Testis (tissue), 3 donors: ENCODE data around the gene HEY2. TPM values are rescaled to one million over a fixed set of nuclear protein-coding genes. Genes with fewer than 3 reads are reported as not detected.

ENCODE experiments used
- DNase-seq: peaks from one replicate; pipeline ENCODE4 v3.0.0-alpha.2; 2019
- H3K27ac ChIP-seq, 2 donors: fragments of 200-600 bp; sonication (generic); one replicate each; pipeline ENCODE4 v1.5.1; 2019
- H3K27me3 ChIP-seq: fragments of 200-600 bp; sonication (generic); one replicate; pipeline ENCODE4 v1.5.1; 2019
- H3K36me3 ChIP-seq: fragments of 200-600 bp; sonication (generic); one replicate; pipeline ENCODE4 v1.5.1; 2017; ENCODE audit warnings: low read depth; ENCODE audit errors: missing control alignments
- H3K4me1 ChIP-seq: fragments of 200-600 bp; sonication (generic); one replicate; pipeline ENCODE4 v1.5.1; 2019
- H3K4me3 ChIP-seq, 2 donors: fragments of 200-600 bp; sonication (generic); one replicate each; pipeline ENCODE4 v1.5.1; 2017 to 2019
- H3K9me3 ChIP-seq: fragments of 200-600 bp; sonication (generic); one replicate; pipeline ENCODE4 v1.5.1; 2017
- POLR2A ChIP-seq: fragments of 450-650 bp; IDR thresholded peaks from one replicate; pipeline ENCODE4 v1.6.1; 2017; ENCODE audit warnings: antibody characterized with exemption, mild to moderate bottlenecking, moderate library complexity
- WGBS, 2 donors: methylation state at CpG; one replicate each; pipeline ENCODE4 v1.1.5; 2018; 5-methylcytosine and 5-hydroxymethylcytosine counted together
- intact Hi-C: fragments of 100-400 bp; cut with DNase I; formaldehyde crosslinking; loops from one replicate; pipeline ENCODE4 v1.15.1; 2023; ENCODE audit warnings: low total_unique reads
- polyA plus RNA-seq: library from polyadenylated mRNA; stranded (reverse); fragments of 350-450 nt; fragmentation: Illumina TruSeq; extraction: RNeasy Lipid Tissue Mini Kit (QIAGEN cat#74804); gene quantifications from one replicate; pipeline ENCODE4 v1.2.3, GENCODE V29; 2014; ENCODE audit warnings: low read depth, low replicate concordance; ENCODE audit not compliant: insufficient read depth
- total RNA-seq, 2 donors: library from RNA; depleted of rRNA; stranded (reverse); fragments of >200 nt; gene quantifications; one replicate each; pipeline ENCODE4 v1.2.3, GENCODE V29; 2016
- TF ChIP-seq, protein P1 (sequence below), 3 experiments: fragments of 450-650 bp in 2 of 3; fragments of 200-600 bp in 1 of 3; sonication (generic) in 1 of 3; IDR thresholded peaks; one replicate each; pipeline ENCODE4 v1.5.1; 2016 to 2019; ENCODE audit warnings: antibody characterized with exemption in 3 of 3, mild to moderate bottlenecking in 2 of 3, moderate library complexity in 1 of 3

The HEY2 gene
- total and polyA plus RNA-seq, 3 donors from 2014 or later = 7.3 to 12.3 (median 8.7) TPM

DNA sequence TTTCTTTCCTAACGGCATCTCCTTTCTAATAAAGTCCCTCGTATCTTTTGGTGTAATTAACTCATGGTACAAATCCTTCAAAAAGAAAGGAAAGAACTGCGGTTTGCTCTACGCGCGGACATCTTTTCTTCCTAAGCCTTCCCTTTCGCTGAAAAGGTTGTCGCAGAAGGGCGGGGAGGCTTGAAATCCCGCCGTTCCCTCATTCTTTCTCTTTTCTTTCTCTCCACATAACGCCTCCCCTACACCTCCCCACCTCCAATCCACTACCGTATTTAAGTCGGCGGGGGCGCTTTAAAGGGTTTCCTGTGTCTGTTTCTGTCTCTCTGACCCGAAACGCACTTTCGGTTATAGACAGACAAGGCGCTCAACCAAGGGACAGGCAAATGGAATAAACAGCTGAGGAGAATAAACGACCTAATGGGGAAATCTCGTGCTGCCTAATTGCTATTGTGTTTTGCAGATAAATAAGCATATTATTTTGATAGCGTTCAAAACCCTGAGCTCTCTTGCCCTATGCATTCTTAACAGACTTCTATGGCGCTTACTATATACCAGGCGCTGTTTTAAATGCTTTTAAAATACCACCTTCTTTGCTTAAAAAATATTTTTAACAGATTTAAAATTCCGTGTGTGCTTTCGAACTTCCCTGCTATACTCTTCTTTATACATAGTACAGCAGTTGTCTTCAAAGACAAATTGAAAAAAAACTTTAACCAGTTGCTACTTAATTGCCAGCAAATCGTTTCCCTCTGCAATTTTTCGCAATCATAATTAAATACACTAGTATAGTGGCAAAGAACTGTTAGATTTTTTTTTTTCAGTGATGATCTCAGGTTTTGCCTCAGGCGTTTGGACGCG lies 2.5 kb upstream of the HEY2 start:
- H3K4me1 ChIP-seq = peaks cover 6% of the 10 kb centered on the region
- peak overlapping the region; percentile 83 to 90 for H3K27ac ChIP-seq
- no peaks in the 10 kb centered on the region for H3K27me3 ChIP-seq
- intact Hi-C loops = no loop called here
- WGBS, 2 donors = 5 to 11% methylated on average over 32 of the region's 32 CpGs
- peak overlapping the region; percentile 60 to 80 for H3K4me3 ChIP-seq
- TF ChIP-seq, protein P1, sequence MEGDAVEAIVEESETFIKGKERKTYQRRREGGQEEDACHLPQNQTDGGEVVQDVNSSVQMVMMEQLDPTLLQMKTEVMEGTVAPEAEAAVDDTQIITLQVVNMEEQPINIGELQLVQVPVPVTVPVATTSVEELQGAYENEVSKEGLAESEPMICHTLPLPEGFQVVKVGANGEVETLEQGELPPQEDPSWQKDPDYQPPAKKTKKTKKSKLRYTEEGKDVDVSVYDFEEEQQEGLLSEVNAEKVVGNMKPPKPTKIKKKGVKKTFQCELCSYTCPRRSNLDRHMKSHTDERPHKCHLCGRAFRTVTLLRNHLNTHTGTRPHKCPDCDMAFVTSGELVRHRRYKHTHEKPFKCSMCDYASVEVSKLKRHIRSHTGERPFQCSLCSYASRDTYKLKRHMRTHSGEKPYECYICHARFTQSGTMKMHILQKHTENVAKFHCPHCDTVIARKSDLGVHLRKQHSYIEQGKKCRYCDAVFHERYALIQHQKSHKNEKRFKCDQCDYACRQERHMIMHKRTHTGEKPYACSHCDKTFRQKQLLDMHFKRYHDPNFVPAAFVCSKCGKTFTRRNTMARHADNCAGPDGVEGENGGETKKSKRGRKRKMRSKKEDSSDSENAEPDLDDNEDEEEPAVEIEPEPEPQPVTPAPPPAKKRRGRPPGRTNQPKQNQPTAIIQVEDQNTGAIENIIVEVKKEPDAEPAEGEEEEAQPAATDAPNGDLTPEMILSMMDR (IDR thresholded peaks at IDR 0.05) = no peak
- TF ChIP-seq POLR2A = no peak
- peak; percentile 86 for DNase-seq
- no peaks in the 10 kb centered on the region for H3K9me3 ChIP-seq
- no peaks in the 10 kb centered on the region for H3K36me3 ChIP-seq

DNA sequence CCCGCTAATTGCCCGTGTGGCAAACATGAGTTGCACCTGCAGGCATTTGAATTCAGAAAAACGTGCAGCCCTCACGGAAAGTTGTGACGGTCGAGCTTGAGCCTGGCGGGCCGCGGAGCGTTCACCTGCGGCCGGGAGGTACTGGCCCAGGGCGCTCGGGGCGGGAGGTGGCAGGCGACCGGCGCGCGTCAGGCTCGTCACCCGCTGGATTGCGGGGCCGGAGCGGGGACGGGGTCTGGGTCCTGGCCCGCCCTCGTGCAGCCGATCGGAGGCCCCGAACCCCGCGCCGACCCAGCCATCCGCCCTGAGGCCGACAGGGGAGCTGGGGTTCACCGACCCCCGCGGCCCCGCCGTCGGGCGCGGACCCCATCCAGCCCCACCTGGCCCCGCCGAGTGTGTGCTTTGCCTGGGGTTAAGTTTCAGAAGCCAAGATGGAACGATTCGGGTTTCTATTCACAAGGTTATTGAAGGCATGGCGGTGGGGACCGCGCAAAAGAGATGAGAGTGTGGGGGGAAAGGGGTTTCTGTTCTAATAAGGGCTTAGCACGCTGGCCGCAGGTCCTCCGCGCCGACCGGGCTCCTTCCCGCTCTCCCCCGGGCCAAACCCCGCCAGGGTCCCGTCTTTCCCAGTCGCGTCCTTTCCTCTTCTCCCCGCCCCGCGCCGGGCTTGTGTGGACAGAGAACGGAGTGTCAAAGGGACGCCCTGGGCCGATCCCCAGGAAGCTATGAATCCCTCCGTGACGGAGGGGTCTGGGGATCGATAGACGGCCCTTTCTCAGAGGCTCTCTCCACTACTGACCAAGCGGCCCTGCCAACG lies 1.6 kb upstream of the HEY2 start:
- Histone ChIP-seq H3K27ac (peak overlapping the region; percentile 83 to 90), H3K9me3 (no peaks in the 10 kb centered on the region), H3K4me3 (peak overlapping the region; percentile 60 to 80), H3K27me3 (no peaks in the 10 kb centered on the region), H3K36me3 (no peaks in the 10 kb centered on the region), H3K4me1 (peaks cover 6% of the 10 kb centered on the region)
- intact Hi-C loops = no loop called here
- TF ChIP-seq POLR2A = no peak
- TF ChIP-seq, protein P1 (IDR thresholded peaks at IDR 0.05) = no peak
- WGBS, 2 donors = 0 to 4% methylated on average over 19 to 53 of the region's 76 CpGs
- peak; percentile 47 for DNase-seq

DNA sequence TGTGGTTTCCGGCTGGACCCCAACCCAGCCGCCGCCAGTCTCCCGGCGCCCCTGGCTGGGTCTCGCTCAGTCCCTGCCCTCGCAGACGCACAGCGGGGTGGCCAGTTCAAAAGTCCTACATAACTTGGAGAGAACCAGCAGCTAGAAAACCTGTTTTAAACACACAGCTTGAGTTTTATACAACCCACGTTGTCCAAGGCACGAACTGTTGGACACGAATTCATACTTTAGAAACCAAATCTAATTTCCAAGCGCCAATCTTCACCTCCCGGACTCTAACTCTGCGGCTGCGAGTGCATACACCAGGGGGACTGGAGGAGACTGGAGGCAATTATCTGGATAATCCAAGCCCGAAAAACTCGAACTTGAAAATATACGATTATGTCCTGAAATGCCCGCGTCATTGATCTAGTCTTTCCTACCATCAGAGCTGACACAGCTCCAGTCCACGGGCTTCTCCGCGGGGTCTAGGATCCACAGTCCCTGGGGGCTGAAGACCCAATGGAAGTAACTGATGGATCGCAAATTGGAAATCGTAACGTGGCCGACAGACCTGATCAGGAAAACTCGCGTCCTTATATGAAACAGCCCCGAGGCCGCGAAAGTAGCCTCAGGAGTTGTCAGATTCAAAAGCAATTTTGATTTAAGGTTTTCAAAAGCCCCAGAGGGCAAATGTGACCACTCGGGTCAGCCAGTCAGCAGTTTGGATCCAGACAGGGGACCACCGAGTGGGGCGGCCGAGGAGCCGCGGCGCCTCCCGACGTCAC lies 843 bp upstream of the HEY2 start:
- H3K27me3 ChIP-seq = no peaks in the 10 kb centered on the region
- intact Hi-C loops = no loop called here

More for the DNA sequence above, 843 bp upstream of the HEY2 start:
- peaks cover 6% of the 10 kb centered on the region for H3K4me1 ChIP-seq
- no peak for TF ChIP-seq POLR2A
- TF ChIP-seq, protein P1 (IDR thresholded peaks at IDR 0.05) = no peak
- H3K36me3 ChIP-seq = no peaks in the 10 kb centered on the region
- peak overlapping the region; percentile 83 to 90 for H3K27ac ChIP-seq
- DNase-seq = no peak
- peak overlapping the region; percentile 60 to 80 for H3K4me3 ChIP-seq
- WGBS, 2 donors = 1 to 2% methylated on average over 22 to 42 of the region's 42 CpGs
- no peaks in the 10 kb centered on the region for H3K9me3 ChIP-seq
